Aorta (tissue), 5 donors: ENCODE data around the gene DNAH11. TPM values are rescaled to one million over a fixed set of nuclear protein-coding genes. Genes with fewer than 3 reads are reported as not detected.

Experiments used
- ATAC-seq: fragments of 200-7000 bp; cut with Tn5 transposase; one replicate; pipeline ENCODE4 v1.9.1; 2022; ENCODE audit warnings: moderate library complexity; ENCODE audit not compliant: low FRiP score
- DNase-seq, 2 donors: peaks; one replicate each; pipeline ENCODE4 v3.0.0-alpha.2; 2020
- H3K27ac ChIP-seq, 2 donors: one replicate each; pipeline ENCODE4 v1.5.1; 2013; ENCODE audit warnings: low read length in 2 of 2, mild to moderate bottlenecking in 2 of 2, moderate library complexity in 2 of 2, control low read depth in 1 of 2, inconsistent platforms in 1 of 2, low read depth in 1 of 2
- H3K27me3 ChIP-seq, 2 donors: one replicate each; pipeline ENCODE4 v1.6.1; 2013; ENCODE audit warnings: control low read depth in 1 of 2, low read length in 1 of 2, mild to moderate bottlenecking in 1 of 2, moderate library complexity in 1 of 2; ENCODE audit not compliant: insufficient read depth in 2 of 2, control insufficient read depth in 1 of 2
- H3K36me3 ChIP-seq, 2 donors: one replicate each; pipeline ENCODE4 v1.6.1; 2013; ENCODE audit warnings: control low read depth in 1 of 2, low read length in 1 of 2, mild to moderate bottlenecking in 1 of 2; ENCODE audit not compliant: insufficient read depth in 2 of 2, control insufficient read depth in 1 of 2
- H3K4me1 ChIP-seq, 2 donors: one replicate each; pipeline ENCODE4 v1.6.1; 2013; ENCODE audit warnings: low read length in 2 of 2, control low read depth in 1 of 2, mild to moderate bottlenecking in 1 of 2, moderate library complexity in 1 of 2; ENCODE audit not compliant: insufficient read depth in 2 of 2, control insufficient read depth in 1 of 2
- H3K4me3 ChIP-seq, 2 donors: one replicate each; pipeline ENCODE4 v1.5.1; 2013; ENCODE audit warnings: low read length in 2 of 2, control low read depth in 1 of 2, mild to moderate bottlenecking in 1 of 2
- H3K9me3 ChIP-seq: one replicate; pipeline ENCODE4 v1.6.1; 2013; ENCODE audit warnings: mild to moderate bottlenecking, low read length; ENCODE audit not compliant: control insufficient read depth
- WGBS, 2 donors: extraction: QIAGEN DNeasy Blood & Tissue Kit; methylation state at CpG; one replicate each; pipeline ENCODE4 v1.1.7; 2013; 5-methylcytosine and 5-hydroxymethylcytosine counted together
- intact Hi-C, 2 donors: fragments of 100-400 bp; cut with DNase I; formaldehyde crosslinking; loops; one replicate each; pipeline versions ENCODE4 v1.14.2 to v1.15.0; 2022
- polyA plus RNA-seq, 2 donors: library from polyadenylated mRNA; stranded (reverse); fragments of 200-250 nt; gene quantifications; one replicate each; pipeline ENCODE4 v1.2.3, GENCODE V29; 2013
- total RNA-seq, 2 donors: library from RNA; stranded (reverse); fragmentation: NEBNext Ultra II Directional; extraction: Animal tissue kit (Norgen Biotek cat#: 25700); gene quantifications; one replicate each; pipeline ENCODE4 v1.2.1, GENCODE V29; 2021
- donor health status: healthy with polysubstance abuse.
- donor health status: Bipolar disorder and iron deficiency.
- donor health status: DM: no; HTN: no; CAD: no.
- donor health status: DM: no; HTN: no; CAD: no.
- donor health status: DM: yes; HTN: yes; CAD: no.

The DNAH11 gene
- total and polyA plus RNA-seq, 4 donors, result 2.5 to 3.3 (median 2.6) TPM; not detected in 1

DNA sequence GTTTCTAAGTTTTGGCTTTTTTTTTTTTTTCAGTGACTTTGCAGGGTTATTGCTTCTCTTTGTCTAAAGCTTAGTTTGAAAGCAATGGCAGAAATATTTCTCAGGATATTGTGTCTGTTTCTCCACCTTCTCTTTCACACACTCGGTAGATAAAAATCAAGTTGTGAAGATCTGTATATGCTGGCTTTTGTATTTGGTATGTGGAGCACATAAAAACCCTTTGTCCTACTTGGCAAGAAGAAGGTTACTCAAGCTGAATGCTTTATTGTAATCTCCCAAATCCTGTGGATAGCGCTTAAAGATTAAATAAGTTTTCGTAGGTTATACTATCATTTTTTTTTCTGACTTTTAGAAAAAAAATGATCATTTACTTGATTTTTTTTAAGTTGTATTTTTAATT lies 230.5 kb downstream of the DNAH11 start:
- no peak for ATAC-seq
- WGBS, 2 donors, result 49 to 57% methylated on average over 3 of the region's 3 CpGs
- no peak for DNase-seq
- Histone ChIP-seq H3K9me3 (peaks cover 1% of the 10 kb centered on the region), H3K4me1 (no peaks in the 10 kb centered on the region), H3K36me3 (no peaks in the 10 kb centered on the region), H3K4me3 (no peak overlapping the region), H3K27me3 (no peaks in the 10 kb centered on the region), H3K27ac (no peak overlapping the region)
- intact Hi-C loops, result no loop called here

DNA sequence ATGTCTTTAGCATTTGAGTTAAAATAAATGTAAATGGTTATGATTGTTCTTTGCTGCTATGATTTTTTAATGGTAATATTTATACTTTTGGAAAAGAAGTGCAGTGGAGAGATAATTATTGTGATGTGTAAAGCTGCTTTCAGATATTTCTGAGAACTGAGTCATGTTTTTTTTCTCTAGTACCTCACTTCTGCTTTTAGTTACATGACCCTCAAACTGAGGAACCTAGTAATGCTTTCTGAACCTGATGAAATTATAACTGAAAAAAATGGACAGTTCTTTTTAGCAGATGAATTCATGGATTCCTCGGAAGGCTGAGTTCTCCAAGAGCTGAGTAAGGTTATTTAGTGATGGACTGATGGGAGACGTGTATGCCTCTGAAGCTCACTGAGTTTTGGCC lies 235.1 kb downstream of the DNAH11 start:
- Histone ChIP-seq H3K27ac (no peak overlapping the region), H3K4me3 (no peak overlapping the region), H3K27me3 (no peaks in the 10 kb centered on the region), H3K4me1 (no peaks in the 10 kb centered on the region), H3K36me3 (no peaks in the 10 kb centered on the region), H3K9me3 (peaks cover 1% of the 10 kb centered on the region)
- intact Hi-C loops, result no loop called here
- WGBS, 2 donors, result 77 to 87% methylated on average over 2 of the region's 2 CpGs
- ATAC-seq, result no peak
- no peak for DNase-seq

DNA sequence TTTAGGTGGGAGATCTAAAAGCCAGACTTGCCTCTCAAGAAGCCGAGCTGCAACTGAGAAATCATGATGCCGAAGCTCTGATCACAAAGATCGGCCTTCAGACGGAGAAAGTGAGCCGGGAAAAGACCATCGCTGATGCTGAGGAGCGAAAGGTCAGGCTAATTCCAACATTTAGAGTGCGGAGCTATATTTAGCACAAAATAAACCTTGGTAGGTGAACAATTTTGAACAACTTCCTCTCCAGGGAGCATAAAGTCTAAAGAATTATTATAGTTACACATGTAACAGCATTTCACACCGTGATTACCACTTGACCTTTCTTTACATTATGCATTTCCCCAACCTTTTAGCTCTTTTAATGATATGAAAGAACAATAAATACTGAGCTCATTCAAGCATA lies 236.1 kb downstream of the DNAH11 start:
- Histone ChIP-seq H3K27me3 (no peaks in the 10 kb centered on the region), H3K9me3 (peaks cover 1% of the 10 kb centered on the region), H3K36me3 (no peaks in the 10 kb centered on the region), H3K27ac (no peak overlapping the region), H3K4me1 (no peaks in the 10 kb centered on the region), H3K4me3 (no peak overlapping the region)
- DNase-seq (no peak), ATAC-seq (no peak)
- intact Hi-C loops, result no loop called here
- 26 to 40% methylated on average over 9 of the region's 9 CpGs for WGBS, 2 donors

- ATAC-seq, result no peak
- Histone ChIP-seq H3K36me3 (no peaks in the 10 kb centered on the region), H3K4me3 (no peak overlapping the region), H3K4me1 (no peaks in the 10 kb centered on the region), H3K27ac (no peak overlapping the region), H3K27me3 (no peaks in the 10 kb centered on the region), H3K9me3 (no peaks in the 10 kb centered on the region)
- WGBS, 2 donors, result 72 to 77% methylated on average over 2 of the region's 2 CpGs
- DNase-seq, result no peak
- intact Hi-C loops, result no loop called here
Measured at GRCh38 chr7:21782996-21783395, 240.2 kb downstream of the DNAH11 start.

- no peaks in the 10 kb centered on the region for H3K27me3 ChIP-seq
- H3K4me3 ChIP-seq, result no peak overlapping the region
- WGBS, 2 donors, result 61 to 70% methylated on average over 4 of the region's 4 CpGs
- no peaks in the 10 kb centered on the region for H3K4me1 ChIP-seq
- DNase-seq (no peak), ATAC-seq (no peak)
- no peak overlapping the region for H3K27ac ChIP-seq
- intact Hi-C loops, result no loop called here
- H3K36me3 ChIP-seq, result no peaks in the 10 kb centered on the region
- H3K9me3 ChIP-seq, result no peaks in the 10 kb centered on the region
Measured at GRCh38 chr7:21784989-21785388, 242.2 kb downstream of the DNAH11 start.

GRCh38 chr7:21805791-21806190 lies 263.0 kb downstream of the DNAH11 start:
- 75 to 79% methylated on average over 1 of the region's 1 CpG for WGBS, 2 donors
- Histone ChIP-seq H3K9me3 (no peaks in the 10 kb centered on the region), H3K27ac (no peak overlapping the region), H3K4me1 (no peaks in the 10 kb centered on the region), H3K27me3 (no peaks in the 10 kb centered on the region), H3K36me3 (no peaks in the 10 kb centered on the region), H3K4me3 (no peak overlapping the region)
- intact Hi-C loops, result no loop called here
- no peak for ATAC-seq
- DNase-seq, result no peak

DNA sequence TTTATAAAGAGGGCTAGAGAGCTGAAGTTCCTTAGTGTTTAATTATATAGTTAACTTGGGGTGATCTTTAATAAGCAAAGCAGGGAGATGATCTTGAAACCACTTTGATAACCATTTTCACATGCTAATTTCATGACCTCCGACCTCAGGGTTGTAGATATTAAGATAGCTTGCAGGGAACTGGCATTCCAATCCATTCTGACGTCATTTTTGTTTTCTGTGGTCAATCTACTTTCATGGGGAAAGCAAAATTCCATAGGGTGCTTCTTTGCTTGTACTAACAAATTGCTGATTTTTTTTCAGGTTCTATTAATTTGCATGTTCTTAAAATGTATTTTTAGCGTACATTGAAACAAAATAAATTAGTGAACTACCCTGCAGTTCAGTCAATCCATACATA lies 263.5 kb downstream of the DNAH11 start:
- intact Hi-C loops, result no loop called here

DNA sequence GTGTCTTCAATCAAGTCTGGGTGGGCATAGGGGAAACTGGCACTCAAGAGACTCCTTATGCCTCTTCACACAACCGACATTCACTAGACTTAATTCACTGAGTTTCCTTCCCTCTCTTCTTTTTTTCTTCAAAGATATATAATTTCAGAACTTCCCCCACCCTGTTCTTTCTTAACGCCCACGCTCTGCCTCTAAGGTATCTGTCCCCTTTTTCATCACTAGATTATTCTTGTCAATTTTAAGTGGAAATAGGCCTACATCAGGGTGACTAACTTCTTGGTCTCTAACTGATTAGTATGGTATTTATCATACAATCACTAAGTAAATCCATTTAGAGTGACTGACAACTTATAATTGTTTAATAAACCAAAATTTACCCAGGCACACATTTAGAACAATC lies 276.2 kb downstream of the DNAH11 start:
- no peak overlapping the region for H3K27ac ChIP-seq
- H3K4me1 ChIP-seq, result no peaks in the 10 kb centered on the region
- intact Hi-C loops, result no loop called here
- DNase-seq (no peak), ATAC-seq (no peak)
- peaks cover 0 to 3% of the 10 kb centered on the region in 2 donors for H3K27me3 ChIP-seq
- no peaks in the 10 kb centered on the region for H3K9me3 ChIP-seq
- no peaks in the 10 kb centered on the region for H3K36me3 ChIP-seq
- WGBS, 2 donors, result 81 to 86% methylated on average over 3 of the region's 3 CpGs
- H3K4me3 ChIP-seq, result no peak overlapping the region

More for the DNA sequence above, 263.5 kb downstream of the DNAH11 start:
- H3K4me3 ChIP-seq, result no peak overlapping the region
- H3K9me3 ChIP-seq, result no peaks in the 10 kb centered on the region
- no peaks in the 10 kb centered on the region for H3K36me3 ChIP-seq
- DNase-seq (no peak), ATAC-seq (no peak)
- H3K27ac ChIP-seq, result no peak overlapping the region
- WGBS, 2 donors, result 51 to 56% methylated on average over 3 of the region's 3 CpGs
- H3K4me1 ChIP-seq, result no peaks in the 10 kb centered on the region
- H3K27me3 ChIP-seq, result no peaks in the 10 kb centered on the region

GRCh38 chr7:21828841-21829240 lies 286.0 kb downstream of the DNAH11 start:
- 36 to 42% methylated on average over 6 of the region's 6 CpGs for WGBS, 2 donors
- Histone ChIP-seq H3K36me3 (no peaks in the 10 kb centered on the region), H3K4me1 (no peaks in the 10 kb centered on the region), H3K27ac (no peak overlapping the region), H3K27me3 (no peaks in the 10 kb centered on the region), H3K4me3 (no peak overlapping the region), H3K9me3 (no peaks in the 10 kb centered on the region)
- no peak for ATAC-seq
- no peak for DNase-seq
- intact Hi-C loops, result no loop called here
